Activated CD4-positive, alpha-beta T cell treated with anti-CD3 and anti-CD28 coated beads for 48 hours (primary cell): ENCODE data around the gene MANBA.
"Not testable (repeated sequence)": the region's sequence is repeated elsewhere in the genome, so short reads cannot be mapped to it uniquely, and the experiment has no call there.

Source experiments
- DNase-seq: peaks from one replicate; pipeline ENCODE4 v3.0.0-alpha.2; 2020

The MANBA gene

DNA sequence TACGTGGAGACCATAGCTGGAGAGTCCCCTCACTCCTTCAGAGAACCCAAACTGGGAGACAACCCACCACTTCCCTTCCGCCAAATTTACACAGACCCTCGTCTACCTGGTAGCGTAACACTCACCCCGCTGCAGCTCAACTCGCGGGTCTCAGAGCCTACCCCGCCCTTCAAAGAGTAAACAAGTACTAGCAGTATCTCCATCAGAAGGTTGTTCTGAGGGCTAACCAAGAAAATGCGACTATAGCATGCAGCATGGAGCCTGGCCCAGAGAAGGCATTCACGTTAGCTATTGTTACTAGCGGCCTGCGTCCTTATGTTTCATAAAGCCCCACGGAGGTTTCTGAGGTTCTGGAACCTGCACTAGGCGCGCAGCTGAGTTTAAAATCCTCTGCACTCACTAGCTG is 531 bp upstream of the MANBA start:
- DNase-seq = peak; percentile 20

DNA sequence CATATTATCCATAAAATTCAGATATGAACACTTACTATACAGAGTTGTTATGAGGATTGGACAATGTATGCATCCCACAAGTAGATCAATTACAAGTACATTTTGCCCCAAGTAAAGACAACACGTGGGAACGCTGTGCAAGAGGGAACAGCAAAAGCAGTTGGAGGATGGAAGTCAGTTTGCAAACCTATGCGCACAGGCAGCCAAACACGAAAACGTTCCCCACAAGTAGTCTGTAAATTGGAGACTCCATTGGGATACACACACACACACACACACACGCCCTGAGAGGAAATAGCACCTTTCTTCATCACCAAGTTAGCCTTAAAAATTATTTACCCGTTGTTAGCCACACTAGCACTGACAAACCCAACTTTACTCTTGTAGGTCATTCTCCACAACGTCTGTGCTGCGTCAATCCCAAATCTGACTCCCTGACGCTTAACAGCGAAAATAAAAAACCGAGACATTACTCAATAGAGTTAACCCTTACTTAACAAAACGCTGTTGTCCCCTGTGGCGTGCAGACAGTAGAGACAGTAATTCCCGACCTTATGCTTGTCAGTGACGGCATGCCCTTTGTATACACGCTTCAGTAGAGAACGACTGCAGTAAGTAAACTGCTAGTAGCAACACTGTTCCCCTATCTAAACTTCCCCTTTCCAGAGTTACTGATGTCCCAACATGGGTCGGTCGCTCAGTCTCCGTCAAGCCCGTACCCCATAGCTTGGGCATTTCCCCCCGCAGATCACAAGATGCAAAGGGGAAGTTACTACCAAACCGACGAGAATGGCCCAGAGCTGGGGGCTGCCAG is 730 bp downstream of the MANBA start:
- DNase-seq = peak; percentile 32

DNA sequence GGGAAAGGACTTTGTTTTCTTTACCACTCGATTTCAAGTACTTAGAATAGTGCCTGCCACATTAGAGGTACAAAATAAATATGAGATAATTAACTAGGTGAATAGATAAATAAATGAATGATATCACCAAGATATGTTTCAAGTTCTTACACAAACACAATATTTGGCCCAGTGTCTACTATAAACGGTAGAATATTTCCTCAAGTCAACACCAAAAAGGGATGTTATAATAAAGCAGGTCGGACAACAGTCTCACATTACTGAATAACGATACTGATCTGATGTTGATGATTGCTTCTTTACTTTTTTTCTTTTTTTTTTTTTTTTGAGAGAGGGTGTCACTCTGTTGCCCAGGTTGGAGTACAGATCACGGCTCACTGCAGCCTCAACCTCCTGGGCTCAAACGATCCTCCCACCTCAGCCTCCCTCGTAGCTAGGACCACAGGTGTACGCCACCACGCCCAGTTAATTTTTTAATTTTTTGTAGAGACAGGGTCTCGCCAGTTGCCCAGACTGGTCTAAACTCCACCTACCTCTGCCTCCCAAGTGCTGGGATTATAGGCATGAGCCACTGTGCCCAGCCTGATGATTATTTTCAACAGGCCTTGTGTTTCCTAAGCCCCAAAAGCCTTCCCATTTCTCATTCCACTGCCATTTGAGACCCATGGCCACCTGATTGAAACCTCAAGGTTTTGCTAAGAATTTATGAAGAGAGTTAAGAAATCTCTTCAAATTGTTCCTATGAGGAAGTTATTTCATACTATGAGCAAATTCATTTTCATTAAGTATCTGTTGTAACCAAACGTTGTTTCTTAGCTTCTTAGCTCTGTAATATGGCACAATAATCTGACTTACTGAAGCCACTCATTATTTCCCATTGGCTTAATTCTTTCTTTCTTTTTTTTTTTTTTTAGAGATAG is 2.3 kb downstream of the MANBA start:
- no peak for DNase-seq

DNA sequence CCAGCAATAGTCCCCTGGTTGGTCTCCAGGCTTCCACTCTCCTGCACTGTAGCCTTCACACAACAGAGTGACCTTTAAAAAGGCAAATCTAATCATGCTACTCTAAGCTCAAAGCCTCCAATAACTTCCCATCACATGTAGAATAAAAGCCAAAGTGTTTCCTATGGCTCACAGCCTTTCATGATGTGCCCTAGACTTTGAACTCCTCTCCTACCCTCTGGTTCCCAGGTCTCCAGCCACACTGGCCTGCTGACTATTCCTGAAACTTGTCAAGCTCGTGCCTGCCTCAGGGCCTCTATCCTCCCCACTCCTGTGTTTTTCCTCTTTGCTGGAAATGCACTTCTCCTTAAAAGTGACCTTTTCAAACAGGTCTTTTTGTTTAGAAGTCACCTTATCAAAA is 3.1 kb downstream of the MANBA start:
- DNase-seq = no peak

DNA sequence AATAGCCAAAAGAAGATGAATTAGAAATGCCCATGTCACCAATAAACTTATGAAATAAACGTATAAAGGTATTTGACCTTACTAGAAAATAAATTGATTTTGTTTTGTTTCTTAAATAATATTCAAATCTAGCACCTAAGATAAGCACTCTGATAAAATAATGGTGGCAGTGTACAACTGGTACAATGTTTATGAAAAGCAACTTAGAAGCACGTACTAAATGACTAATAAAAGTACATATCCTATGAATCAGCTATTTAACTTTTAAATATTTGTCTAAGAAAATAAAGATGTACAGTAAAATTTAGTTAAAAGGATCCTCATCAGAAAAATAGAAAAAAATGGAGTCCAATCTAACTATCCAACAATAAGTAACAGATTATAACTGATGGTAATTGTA is 6.7 kb downstream of the MANBA start:
- DNase-seq = no peak

DNA sequence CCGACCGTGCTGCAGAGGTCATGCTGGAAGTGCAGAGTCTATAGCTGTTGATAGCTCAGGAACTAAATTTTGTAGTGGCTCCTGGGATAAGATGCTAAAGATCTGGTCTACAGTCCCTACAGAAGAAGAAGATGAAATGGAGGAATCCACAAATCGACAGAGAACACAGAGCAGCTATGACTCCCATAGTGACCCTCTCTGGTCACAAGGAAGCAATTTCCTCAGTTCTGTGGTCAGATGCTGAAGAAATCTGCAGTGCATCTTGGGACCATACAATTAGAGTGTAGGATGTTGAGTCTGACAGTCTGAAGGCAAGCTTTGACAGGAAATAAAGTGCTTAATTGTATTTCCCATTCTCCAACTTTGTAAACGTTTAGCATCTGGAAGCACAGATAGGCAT is 8.8 kb downstream of the MANBA start:
- no peak for DNase-seq

DNA sequence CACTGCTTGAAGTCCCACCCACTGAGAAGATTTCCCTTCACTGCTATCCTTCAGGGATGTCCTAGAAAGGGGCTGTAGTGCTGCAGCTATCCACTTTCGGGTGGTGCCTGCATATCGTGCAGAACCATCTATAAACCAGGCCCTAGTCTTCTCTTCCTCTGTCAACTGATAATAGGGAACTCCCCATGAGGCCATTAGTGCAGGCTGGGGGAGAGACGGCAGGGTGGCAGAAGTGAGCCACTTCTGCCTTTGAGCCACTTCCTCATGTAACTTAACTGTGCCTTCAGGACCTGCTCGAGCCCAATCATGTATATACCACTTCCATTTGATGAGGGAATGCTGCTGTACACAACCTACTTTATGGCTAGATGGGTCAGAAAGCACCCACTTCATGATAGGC is 17.4 kb downstream of the MANBA start:
- DNase-seq = not testable (repeated sequence)

DNA sequence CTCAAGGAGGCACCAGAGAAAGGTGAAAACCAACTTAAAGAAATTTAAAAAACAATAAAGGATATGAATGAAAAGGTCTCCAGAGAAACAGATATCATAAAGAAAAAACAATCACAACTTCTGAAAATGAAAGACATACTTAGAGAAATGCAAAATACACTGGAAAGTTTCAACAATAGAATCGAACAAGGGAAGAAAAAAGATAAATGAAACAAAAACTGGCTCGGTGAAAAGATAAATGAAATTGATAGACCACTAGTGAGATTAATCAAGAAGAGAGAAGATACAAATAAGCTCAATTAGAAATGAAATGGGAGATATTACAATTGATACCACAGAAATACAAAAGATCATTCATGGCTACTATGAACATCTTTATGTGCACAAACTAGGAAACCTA is 22.0 kb downstream of the MANBA start:
- DNase-seq = not testable (repeated sequence)

DNA sequence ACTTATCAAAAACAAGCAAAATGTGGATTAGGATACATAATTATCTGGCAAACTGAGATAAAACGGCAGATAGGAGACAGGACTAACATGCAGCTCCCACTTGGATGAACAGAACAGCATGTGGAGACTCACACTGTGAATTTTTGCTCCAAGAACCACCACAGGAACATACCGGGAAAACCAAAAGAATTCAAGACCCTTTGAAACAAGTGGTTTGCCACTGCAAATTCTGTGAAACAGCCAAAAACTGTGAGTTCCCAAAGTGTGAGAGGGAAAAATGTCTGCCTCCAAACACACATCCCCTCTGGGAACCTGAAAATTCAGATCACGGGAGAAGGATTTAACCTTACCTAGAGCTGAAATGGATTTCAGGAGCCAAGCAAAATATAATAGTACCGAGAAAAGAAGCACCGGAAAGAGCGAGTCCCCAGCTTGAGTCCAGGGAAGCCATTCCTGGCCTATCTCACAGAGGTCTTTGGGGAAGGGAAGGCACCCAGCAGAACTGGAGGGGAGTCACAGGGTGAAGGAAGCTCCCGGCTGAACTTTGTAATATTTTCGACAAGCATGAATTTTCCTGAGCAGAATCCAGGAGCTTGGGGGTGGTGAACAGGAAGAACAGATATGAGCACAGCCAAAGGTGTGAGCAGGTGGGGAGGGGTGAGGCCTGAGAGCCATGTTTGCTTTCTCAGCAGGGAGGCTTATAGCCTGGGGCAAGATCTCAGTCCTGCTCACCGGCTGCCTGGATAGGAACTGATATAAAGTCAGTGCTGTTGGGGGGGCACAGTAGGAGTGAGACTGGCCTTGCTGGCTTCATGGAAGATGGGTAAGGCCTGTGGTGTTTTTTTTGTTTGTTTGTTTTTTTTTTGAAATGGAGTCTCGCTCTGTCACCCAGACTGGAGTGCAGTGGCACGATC is 23.9 kb downstream of the MANBA start:
- DNase-seq = no peak

DNA sequence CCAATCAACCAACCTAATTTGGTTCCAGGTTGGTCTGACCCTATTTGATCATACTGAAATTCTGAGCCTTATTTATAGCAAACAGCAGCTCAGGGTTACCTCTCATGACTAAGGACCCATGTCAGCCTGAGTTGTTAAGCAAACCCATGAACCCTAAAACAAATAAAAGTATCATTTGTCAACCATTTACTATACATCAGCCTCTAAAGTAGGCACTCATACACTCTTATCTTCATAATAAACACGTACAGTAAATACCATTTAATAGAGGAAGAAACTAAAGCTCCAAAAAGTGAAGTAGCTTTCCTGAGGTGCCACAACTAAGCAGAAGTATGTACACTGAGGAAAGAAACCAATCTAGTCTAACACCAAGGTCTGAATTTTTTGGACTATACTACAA is 25.2 kb downstream of the MANBA start:
- DNase-seq = no peak

DNA sequence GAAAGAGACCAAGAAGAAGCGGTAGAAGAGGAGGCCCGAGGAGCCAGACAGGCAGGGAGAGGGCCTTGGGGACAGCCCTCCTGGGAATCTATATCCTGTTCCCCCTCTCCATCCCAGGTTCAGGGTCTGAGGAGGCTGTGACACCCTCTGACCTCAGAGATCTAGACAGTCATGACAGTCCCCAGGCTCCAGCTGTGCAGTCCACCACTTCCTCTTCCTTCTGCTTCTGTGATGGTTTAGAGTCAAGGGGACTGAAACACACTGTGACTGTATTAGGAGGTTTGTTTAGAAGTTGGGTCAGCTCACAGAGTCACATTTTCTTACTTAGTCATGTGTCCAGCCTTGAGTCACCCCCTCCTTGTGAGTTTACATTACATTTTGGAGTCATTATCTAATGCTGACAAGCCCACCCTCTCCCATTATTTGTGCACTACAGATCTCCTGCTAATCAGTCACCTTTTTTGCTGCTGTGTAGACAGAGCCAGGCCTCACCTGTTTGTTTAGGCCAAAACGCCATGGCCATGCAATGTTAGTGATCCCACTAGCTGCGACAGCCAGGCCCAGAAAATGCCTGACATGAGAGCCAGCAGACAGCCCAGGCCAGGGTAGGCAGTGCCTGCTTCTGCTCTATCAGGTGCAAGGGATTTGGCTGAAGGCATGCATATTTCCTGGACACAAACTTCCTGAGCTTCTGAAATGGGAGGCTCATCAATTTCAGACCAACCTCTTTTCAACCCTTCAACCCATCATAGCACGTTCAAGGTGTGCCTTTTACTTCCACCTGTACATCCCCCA is 26.0 kb downstream of the MANBA start:
- no peak for DNase-seq

DNA sequence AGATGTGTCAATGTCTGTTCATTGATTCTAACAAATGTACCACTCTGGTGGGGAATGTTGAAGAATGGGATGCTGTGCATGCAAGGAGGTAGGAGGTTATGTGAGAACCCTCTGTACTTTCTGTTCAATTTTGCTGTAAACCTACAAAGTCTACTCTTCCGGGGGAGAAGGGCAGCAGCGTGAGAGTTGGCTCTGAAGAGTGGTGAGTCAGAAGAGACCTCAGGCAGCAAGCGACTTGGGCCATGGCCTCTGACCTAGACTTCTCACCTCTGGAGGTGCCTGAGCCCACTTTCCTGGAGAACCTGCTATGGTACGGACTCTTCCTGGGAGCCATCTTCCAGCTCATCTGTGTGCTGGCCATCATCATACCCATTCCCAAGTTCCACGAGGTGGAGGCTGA is 26.7 kb downstream of the MANBA start:
- no peak for DNase-seq

DNA sequence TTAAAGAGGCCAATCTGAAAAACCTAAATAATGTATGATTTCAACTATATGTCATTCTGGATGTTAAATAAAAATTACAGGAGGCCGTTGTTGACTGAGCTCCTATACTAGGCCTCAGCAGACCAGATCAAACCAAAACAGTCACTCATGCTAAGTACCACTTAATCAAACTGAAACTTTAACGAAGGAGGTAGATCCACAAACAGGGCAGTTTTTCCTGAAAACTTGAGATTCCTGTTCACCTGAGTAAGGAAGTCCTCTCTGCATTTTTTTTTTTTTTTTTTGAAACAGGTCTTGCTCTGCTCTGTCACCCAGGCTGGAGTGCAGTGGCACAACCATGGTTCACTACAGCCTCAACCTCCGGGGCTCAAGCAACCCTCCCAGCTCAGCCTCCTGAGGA is 27.7 kb downstream of the MANBA start:
- no peak for DNase-seq

DNA sequence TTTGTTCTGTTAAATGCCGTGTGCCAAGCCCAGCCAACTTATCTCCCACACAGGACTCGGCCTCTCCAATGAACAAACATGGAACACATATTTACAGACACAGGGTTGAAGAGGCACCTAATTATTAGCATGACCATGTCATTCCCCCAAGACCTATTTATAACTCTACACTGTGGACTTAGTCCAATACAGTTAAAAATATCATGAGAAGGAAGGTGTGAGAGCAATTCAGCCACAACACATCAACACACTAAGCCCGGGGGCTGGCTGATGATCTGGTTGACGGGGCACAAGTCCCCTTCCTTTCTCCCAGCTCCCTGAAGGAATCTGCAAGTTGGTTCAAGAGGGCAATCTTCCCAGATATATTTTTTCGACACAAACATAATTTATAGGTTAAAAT is 28.1 kb downstream of the MANBA start:
- no peak for DNase-seq

DNA sequence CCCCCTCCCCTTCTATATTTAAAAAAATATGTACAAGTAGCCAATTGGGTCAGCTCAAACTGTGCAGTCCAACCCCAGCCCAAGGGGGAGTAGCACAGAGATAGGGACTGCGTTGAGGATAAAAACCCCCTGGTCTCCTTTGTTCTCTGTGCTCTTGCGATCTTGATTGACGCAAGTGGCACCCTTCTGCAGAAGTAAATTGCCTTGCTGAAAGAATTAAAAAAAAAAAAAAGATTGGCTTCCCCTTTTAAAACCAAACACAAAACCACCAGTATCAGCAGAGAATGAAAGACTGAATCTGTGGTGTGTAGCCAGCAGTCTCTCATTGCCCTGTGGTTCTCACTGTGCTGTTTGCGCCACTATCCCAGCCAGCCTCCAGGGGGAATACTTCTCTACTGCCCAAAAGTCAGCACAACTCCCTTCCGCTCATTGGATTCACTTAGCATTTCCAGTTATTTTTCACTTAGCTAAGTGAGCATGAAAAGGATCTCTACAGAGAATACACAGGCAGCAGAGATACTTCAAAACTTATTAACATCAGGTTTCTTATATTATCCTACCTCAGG is 29.7 kb downstream of the MANBA start:
- no peak for DNase-seq

DNA sequence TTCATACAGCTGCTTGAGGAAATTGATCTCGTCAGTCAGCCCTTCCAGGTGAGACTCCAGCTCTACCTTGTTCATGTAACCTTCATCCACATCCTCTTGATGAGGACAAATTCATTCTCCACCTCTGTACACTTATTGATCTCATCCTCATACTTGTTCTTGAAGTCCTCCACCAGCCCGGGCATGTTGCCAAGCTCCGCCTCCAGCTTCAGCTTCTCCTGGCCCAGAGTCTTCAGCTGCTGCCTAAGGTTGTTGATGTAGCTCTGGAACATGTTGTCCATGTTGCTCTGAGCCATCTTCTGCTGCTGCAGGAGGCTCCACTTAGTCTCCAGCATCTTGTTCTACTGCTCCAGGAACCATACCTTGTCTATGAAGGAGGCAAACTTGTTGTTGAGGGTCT is 31.3 kb downstream of the MANBA start:
- not testable (repeated sequence) for DNase-seq

DNA sequence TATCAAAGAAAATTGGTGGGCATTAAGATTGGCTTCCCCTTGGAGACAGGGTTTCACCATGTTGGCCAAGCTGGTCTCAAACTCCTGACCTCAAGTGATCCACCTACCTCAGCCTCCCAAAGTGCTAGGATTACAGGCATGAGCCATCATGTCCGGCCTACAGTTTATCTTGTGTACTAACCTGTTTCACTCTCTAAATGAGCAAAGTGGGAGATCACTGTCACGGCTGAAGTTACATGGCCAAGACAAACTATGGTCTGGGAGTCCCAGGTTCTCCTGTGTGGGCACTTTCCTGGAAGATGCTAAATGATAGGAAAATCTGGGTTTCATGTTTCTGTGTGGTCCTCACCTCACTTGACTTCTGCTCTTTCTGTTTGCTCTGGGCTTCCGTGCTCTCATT is 33.8 kb downstream of the MANBA start:
- DNase-seq = not testable (repeated sequence)

DNA sequence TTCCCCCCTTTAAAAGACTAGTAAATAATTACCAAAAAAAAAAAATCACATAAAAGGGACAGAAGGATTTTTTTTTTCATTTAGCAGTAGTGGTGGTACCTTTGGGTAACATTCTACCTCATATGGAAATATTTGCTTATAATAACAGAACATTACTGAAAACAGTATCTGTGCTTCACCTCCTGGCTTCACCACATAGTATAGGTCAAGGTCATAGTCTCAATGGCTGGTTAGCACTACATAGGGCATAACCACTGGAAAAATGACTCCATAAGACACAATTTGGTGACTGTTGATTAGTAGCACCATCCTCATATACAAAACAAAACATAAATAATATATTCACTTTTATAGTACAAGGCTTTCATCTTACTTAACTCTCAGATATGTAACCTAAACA is 34.7 kb downstream of the MANBA start:
- DNase-seq = no peak

DNA sequence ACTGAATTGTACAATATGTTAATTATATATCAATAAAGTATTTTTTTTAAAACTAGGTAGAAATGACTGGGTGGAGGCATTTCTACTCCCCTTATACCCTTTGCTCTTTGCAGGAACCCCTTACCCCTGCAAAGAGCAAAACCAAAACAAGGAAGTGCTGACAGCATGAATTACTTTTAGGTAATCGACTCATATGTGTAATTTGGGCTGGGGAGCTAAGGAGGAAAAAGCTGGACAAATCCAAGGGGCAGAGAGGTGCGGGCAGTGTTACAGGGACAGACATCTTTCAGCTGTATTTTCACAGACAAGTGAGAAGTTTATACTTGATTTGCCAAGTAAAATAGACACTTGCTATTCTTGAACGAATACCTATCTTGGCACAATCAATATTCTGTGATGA is 35.5 kb downstream of the MANBA start:
- DNase-seq = no peak

DNA sequence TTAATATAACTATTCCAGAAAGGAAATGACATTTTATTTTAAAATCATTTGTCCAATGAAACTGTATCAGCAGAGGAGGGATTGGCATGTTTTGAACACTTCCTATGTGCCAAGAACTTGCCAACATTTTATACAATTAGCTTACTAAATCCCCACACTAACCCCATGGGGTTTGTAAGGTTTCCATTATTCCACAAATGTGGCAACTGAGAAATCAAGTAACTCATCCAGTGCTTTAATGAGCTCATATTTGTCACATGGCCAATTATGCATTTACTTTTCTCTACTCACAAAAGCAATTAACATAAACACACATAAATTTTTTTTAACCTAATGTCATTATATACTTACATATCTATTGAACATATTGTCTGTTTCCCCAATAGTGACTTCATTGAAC is 37.3 kb downstream of the MANBA start:
- no peak for DNase-seq

DNA sequence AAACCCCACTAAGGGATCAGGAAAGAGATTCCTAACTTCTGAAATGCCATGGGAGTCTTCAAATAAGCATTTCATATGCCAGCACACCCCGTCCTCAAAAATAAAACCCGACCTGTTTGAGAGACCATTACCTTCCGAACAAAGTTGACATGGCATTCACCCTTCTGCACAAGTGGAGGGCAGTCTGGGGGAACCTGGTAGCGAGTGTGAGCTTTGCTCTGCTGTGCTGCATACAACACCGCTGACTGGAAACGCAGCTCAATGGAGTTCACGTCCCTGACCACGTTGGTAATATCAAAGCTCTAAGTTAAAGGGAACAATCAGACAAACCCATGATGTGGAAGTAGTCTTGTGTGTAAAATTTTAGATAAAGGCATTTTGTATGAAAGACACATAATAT is 38.0 kb downstream of the MANBA start:
- no peak for DNase-seq
